Measurements from ENCODE around the gene GRIN3A. TPM values are rescaled to one million over a fixed set of nuclear protein-coding genes. Genes with fewer than 3 reads are reported as not detected.
A peak's percentile ranks its signal among the peaks of the same experiment; 100 is the strongest.
"Not testable (repeated sequence)": the region's sequence is repeated elsewhere in the genome, so short reads cannot be mapped to it uniquely, and the experiment has no call there.

Gene GRIN3A
- total RNA-seq, 1 experiment from 2014 or later = not detected

- H4K91ac ChIP-seq (ENCODE audit: insufficient read length, low read depth, low read length) = no peak overlapping the region
- H4K5ac ChIP-seq (ENCODE audit: insufficient read length, low read depth, low read length) = no peak overlapping the region
- no peaks in the 10 kb centered on the region for H3K79me1 ChIP-seq (ENCODE audit: insufficient read depth, low read depth, low read length, poor library complexity, severe bottlenecking)
- DNase-seq = no peak
- no peak overlapping the region for H2BK120ac ChIP-seq (ENCODE audit: low read depth, low read length, poor library complexity, severe bottlenecking)
- H3K36me3 Mint-ChIP-seq (ENCODE audit: insufficient read depth in 1 of 3, low read depth in 3 of 3) = no peaks in the 10 kb centered on the region
- H2BK15ac ChIP-seq (ENCODE audit: low read depth, low read length) = no peak overlapping the region
- no peak overlapping the region for H3K4me2 ChIP-seq (ENCODE audit: insufficient read depth, insufficient read length, low read length)
- no peak overlapping the region for H2BK20ac ChIP-seq (ENCODE audit: low read depth, low read length, poor library complexity, severe bottlenecking)
- no peaks in the 10 kb centered on the region for H3K4me1 ChIP-seq (ENCODE audit: insufficient read depth, low read length)
- no peak for TF ChIP-seq CTCF (conservative IDR thresholded peaks at IDR 0.05)
- peaks cover 4% of the 10 kb centered on the region; the same call in 1 of the 2 replicates for H3K27me3 Mint-ChIP-seq (ENCODE audit: low read depth)
- H3K27me3 ChIP-seq (ENCODE audit: insufficient read depth, low read length) = no peaks in the 10 kb centered on the region
- no peak overlapping the region for H2AK5ac ChIP-seq (ENCODE audit: insufficient read length, low read length)
- H3K9me3 ChIP-seq (ENCODE audit: control insufficient read depth, low read depth, low read length) = no peaks in the 10 kb centered on the region
- no peak overlapping the region for H3K56ac ChIP-seq (ENCODE audit: insufficient read length, low read depth, low read length)
- H3K14ac ChIP-seq (ENCODE audit: insufficient read depth, low read length) = no peak overlapping the region
- no peak overlapping the region for H3T11ph ChIP-seq (ENCODE audit: low read length)
- no peak overlapping the region for H4K8ac ChIP-seq (replicated peaks; ENCODE audit: insufficient read length, low read depth, low read length)
- WGBS (ENCODE audit: extremely low coverage, insufficient read length, low lambda C conversion rate) = no CpG with 5 or more reads among the region's 3 CpGs
- H2AFZ ChIP-seq (ENCODE audit: low read length) = no peak overlapping the region
- H3K4me3 Mint-ChIP-seq = no peak overlapping the region
- no peak overlapping the region for H3K23ac ChIP-seq (ENCODE audit: insufficient read length, low read depth, low read length)
- H3K23me2 ChIP-seq (ENCODE audit: insufficient read length, low read depth, low read length, poor library complexity, severe bottlenecking) = no peaks in the 10 kb centered on the region
- no peak overlapping the region for H3K4ac ChIP-seq (ENCODE audit: low read depth, low read length)
- no peak overlapping the region for H3K9ac ChIP-seq (ENCODE audit: extremely low read depth, insufficient read length, low read length)
- no peak overlapping the region for H3K18ac ChIP-seq (ENCODE audit: insufficient read length, low read depth, low read length)
- H3K4me1 Mint-ChIP-seq = peaks cover 3 to 7% of the 10 kb centered on the region in 2 experiments; a peak in 3 of 4 replicates
- no peak overlapping the region for H3K27ac ChIP-seq (ENCODE audit: insufficient read length, low read depth, low read length)
- no peak overlapping the region for H2BK5ac ChIP-seq (ENCODE audit: insufficient read length, low read length)
- H2BK12ac ChIP-seq (ENCODE audit: insufficient read length, low read depth, low read length) = no peak overlapping the region
- H3K79me2 ChIP-seq (ENCODE audit: insufficient read depth, low read length) = no peaks in the 10 kb centered on the region
- no peaks in the 10 kb centered on the region; a peak in 1 of 5 replicates for H3K9me3 Mint-ChIP-seq
- H4K20me1 ChIP-seq (ENCODE audit: control insufficient read depth, insufficient read depth, insufficient read length) = no peaks in the 10 kb centered on the region
- no peak overlapping the region for H3K27ac Mint-ChIP-seq
Measured at GRCh38 chr9:101590901-101591300, 147.5 kb downstream of the GRIN3A start.

DNA sequence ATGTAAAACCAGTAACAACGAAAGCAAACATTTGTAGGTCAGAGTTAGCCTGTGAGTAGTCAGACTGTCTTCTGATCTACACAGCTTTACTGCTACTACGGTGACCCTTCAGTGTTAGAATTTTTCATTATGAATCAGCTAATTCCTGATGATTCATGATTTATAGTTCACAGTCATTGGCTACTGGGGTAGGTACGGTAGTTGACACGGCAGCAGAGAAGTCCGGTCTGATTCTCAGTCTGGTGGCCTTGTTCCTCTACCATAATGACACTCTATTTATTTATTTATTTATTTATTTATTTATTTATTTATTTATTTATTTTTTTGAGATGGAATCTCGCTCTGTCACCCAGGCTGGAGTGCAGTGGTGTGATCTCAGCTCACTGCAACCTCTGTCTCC, 148.4 kb downstream of the GRIN3A start:
- not testable (repeated sequence) for H3K27me3 Mint-ChIP-seq (ENCODE audit: low read depth); DNase-seq; H3K23ac ChIP-seq (ENCODE audit: insufficient read length, low read depth, low read length); H2BK12ac ChIP-seq (ENCODE audit: insufficient read length, low read depth, low read length); H2BK15ac ChIP-seq (ENCODE audit: low read depth, low read length); H3K56ac ChIP-seq (ENCODE audit: insufficient read length, low read depth, low read length); H4K91ac ChIP-seq (ENCODE audit: insufficient read length, low read depth, low read length); H3K9me3 ChIP-seq (ENCODE audit: control insufficient read depth, low read depth, low read length); H3K79me1 ChIP-seq (ENCODE audit: insufficient read depth, low read depth, low read length, poor library complexity, severe bottlenecking); H4K8ac ChIP-seq (replicated peaks; ENCODE audit: insufficient read length, low read depth, low read length); H3K4me1 ChIP-seq (ENCODE audit: insufficient read depth, low read length); H3K14ac ChIP-seq (ENCODE audit: insufficient read depth, low read length); H2AFZ ChIP-seq (ENCODE audit: low read length); H3K36me3 Mint-ChIP-seq (ENCODE audit: insufficient read depth in 1 of 3, low read depth in 3 of 3); H3K27ac ChIP-seq (ENCODE audit: insufficient read length, low read depth, low read length); H4K20me1 ChIP-seq (ENCODE audit: control insufficient read depth, insufficient read depth, insufficient read length); H3K9me3 Mint-ChIP-seq; H3K79me2 ChIP-seq (ENCODE audit: insufficient read depth, low read length); H3K4me3 Mint-ChIP-seq; H3K27me3 ChIP-seq (ENCODE audit: insufficient read depth, low read length); H3K4ac ChIP-seq (ENCODE audit: low read depth, low read length); H2AK5ac ChIP-seq (ENCODE audit: insufficient read length, low read length); H2BK5ac ChIP-seq (ENCODE audit: insufficient read length, low read length); H3K4me1 Mint-ChIP-seq; H3K4me2 ChIP-seq (ENCODE audit: insufficient read depth, insufficient read length, low read length); H2BK20ac ChIP-seq (ENCODE audit: low read depth, low read length, poor library complexity, severe bottlenecking); H2BK120ac ChIP-seq (ENCODE audit: low read depth, low read length, poor library complexity, severe bottlenecking); H3K18ac ChIP-seq (ENCODE audit: insufficient read length, low read depth, low read length); H4K5ac ChIP-seq (ENCODE audit: insufficient read length, low read depth, low read length); H3T11ph ChIP-seq (ENCODE audit: low read length); H3K23me2 ChIP-seq (ENCODE audit: insufficient read length, low read depth, low read length, poor library complexity, severe bottlenecking); H3K9ac ChIP-seq (ENCODE audit: extremely low read depth, insufficient read length, low read length)
- peak overlapping the region in 1 of 3 experiments; percentile 50; a peak in 1 of 7 replicates for H3K27ac Mint-ChIP-seq
- WGBS (ENCODE audit: extremely low coverage, insufficient read length, low lambda C conversion rate) = no CpG with 5 or more reads among the region's 6 CpGs

Data from H9 (cell line).